ENCODE measurements around the gene RORC. TPM values are rescaled to one million over a fixed set of nuclear protein-coding genes. Genes with fewer than 3 reads are reported as not detected.
"Not testable (repeated sequence)": the region's sequence is repeated elsewhere in the genome, so short reads cannot be mapped to it uniquely, and the experiment has no call there.

The RORC gene
- total RNA-seq (2013): not detected
- polyA plus RNA-seq: under 1 TPM in 1 of 3 donors, not detected in 2; 0.03 TPM
- not detected in 2 replicates for polyA minus RNA-seq
- total RNA-seq: 0 to 1.8 (median 0.04) reads per million in 11 experiments

DNA sequence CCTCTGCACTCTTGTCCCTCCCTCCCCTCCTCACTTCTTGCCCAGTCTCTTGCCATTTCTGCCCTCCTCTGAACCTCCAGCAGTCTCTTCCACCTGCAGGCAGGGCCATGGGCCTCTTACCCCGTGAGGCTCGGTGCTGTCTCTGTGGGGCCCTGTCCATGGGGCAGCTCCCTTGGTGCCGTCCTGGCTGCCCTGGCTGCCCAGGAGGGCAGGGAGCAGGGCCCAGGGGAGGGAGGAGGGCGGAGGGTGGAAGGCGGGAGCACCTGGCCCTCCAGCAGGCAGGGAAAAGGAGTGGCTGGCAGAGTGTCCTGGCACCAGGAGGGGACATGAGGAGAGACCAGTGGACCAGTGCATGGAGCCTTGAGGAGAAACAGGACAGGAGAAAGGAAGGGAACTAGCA lies at the start of gene RORC:
TSS of gene RORC (minus strand) at position 198 of the 400 bp plus-strand sequence. CDS start at position 160, 38 bp downstream.
- DNase-seq: no peak
- Histone ChIP-seq H3K9me3 (replicated peaks in 1 of 2; ENCODE audit: control insufficient read depth in 1 of 2, insufficient read depth in 1 of 2, low read length in 2 of 2) (no peaks in the 10 kb centered on the region), H3K4me2 (replicated peaks; ENCODE audit: extremely low read depth, low read length, poor library complexity, severe bottlenecking) (no peak within 1 kb of the TSS), H3K79me2 (ENCODE audit: insufficient read depth, low read length) (no peaks in the 10 kb centered on the region), H2AFZ (ENCODE audit: insufficient read depth, low read depth, low read length, poor library complexity, severe bottlenecking) (peak within 1 kb of the TSS; percentile 41), H3K9ac (ENCODE audit: insufficient read depth, low read length, poor library complexity, severe bottlenecking) (peak within 1 kb of the TSS; percentile 15), H3K4me1 (ENCODE audit: control insufficient read depth in 1 of 2, insufficient read depth in 2 of 2, low read length in 2 of 2) (peaks cover 66 to 93% of the 10 kb centered on the region in 2 donors), H3K27ac (ENCODE audit: low read depth in 1 of 2, low read length in 2 of 2) (no peak within 1 kb of the TSS), H4K20me1 (ENCODE audit: insufficient read depth, low read length) (no peaks in the 10 kb centered on the region), H3K27me3 (ENCODE audit: control insufficient read depth in 2 of 2, insufficient read depth in 2 of 2, low read length in 2 of 2) (peaks cover 0 to under 1% of the 10 kb centered on the region in 2 donors), H3K36me3 (replicated peaks in 1 of 2; ENCODE audit: control insufficient read depth in 1 of 2, insufficient read depth in 2 of 2, low read length in 2 of 2) (no peaks in the 10 kb centered on the region), H3K4me3 (replicated peaks in 1 of 3; ENCODE audit: low read depth in 2 of 3, low read length in 3 of 3) (no peak within 1 kb of the TSS)
- H3K36me3 Mint-ChIP-seq: peaks cover 0 to 2% of the 10 kb centered on the region in 2 donors
- TF ChIP-seq, protein P1, sequence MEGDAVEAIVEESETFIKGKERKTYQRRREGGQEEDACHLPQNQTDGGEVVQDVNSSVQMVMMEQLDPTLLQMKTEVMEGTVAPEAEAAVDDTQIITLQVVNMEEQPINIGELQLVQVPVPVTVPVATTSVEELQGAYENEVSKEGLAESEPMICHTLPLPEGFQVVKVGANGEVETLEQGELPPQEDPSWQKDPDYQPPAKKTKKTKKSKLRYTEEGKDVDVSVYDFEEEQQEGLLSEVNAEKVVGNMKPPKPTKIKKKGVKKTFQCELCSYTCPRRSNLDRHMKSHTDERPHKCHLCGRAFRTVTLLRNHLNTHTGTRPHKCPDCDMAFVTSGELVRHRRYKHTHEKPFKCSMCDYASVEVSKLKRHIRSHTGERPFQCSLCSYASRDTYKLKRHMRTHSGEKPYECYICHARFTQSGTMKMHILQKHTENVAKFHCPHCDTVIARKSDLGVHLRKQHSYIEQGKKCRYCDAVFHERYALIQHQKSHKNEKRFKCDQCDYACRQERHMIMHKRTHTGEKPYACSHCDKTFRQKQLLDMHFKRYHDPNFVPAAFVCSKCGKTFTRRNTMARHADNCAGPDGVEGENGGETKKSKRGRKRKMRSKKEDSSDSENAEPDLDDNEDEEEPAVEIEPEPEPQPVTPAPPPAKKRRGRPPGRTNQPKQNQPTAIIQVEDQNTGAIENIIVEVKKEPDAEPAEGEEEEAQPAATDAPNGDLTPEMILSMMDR (IDR thresholded peaks at IDR 0.05): no peak
- H3K4me1 Mint-ChIP-seq: peaks cover 85% of the 10 kb centered on the region
- H3K4me3 Mint-ChIP-seq: no peak within 1 kb of the TSS
- peaks cover 1 to 22% (median 8%) of the 10 kb centered on the region in 3 donors for H3K27me3 Mint-ChIP-seq (ENCODE audit: low read depth in 3 of 3)
- H3K9me3 Mint-ChIP-seq: peaks cover 0 to 2% (median 0%) of the 10 kb centered on the region in 7 donors
- peak within 1 kb of the TSS in 1 of 7 donors; percentile 36 for H3K27ac Mint-ChIP-seq
- intact Hi-C loops (cut with micrococcal nuclease): no loop called here
- whole genome bisulfite sequencing (ENCODE audit: insufficient coverage): 92% methylated on average over 2 of the region's 5 CpGs

DNA sequence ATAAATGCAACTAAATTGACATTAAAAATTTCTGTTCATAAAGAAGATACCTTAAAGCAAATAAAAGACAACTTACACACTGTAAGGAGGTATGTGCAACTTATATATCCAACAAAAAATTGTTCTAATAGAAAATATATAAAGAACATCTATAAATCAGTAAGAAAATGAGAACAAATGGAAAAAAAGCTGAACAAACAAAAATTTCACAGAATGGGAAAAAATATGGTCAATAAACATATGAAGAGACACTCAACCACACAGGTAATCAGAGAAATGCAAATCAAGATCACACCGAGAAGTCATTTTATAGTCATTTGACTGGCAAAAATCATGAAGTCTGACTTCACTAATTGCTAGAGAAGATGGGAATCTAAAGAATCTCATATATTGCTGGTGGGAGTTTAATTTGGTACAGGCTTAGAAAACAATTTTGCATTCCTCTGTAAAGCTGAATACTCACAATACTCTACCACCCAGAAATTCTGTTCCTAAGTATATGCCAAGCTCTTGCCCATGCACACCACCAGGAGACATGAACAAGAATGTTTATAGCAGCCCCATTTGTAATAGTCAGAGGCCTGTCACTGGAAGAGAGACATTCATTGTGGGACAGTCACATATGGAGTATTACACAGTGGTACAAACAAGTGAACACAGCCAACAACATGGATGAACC lies 44.0 kb upstream of the RORC start:
- H3K4me1 ChIP-seq (ENCODE audit: control insufficient read depth in 1 of 2, insufficient read depth in 2 of 2, low read length in 2 of 2): peaks cover 0 to 3% of the 10 kb centered on the region in 2 donors
- H3K9me3 ChIP-seq (replicated peaks in 1 of 2; ENCODE audit: control insufficient read depth in 1 of 2, insufficient read depth in 1 of 2, low read length in 2 of 2): no peaks in the 10 kb centered on the region
- no peak overlapping the region for H3K9ac ChIP-seq (ENCODE audit: insufficient read depth, low read length, poor library complexity, severe bottlenecking)
- Mint-ChIP-seq H3K4me1 (peaks cover 8% of the 10 kb centered on the region), H3K36me3 (peaks cover 9 to 16% of the 10 kb centered on the region in 2 donors), H3K27ac (no peak overlapping the region), H3K4me3 (no peak overlapping the region), H3K27me3 (ENCODE audit: low read depth in 3 of 3) (peaks cover 1 to 3% (median 1%) of the 10 kb centered on the region in 3 donors), H3K9me3 (no peaks in the 10 kb centered on the region)
- H3K36me3 ChIP-seq (replicated peaks in 1 of 2; ENCODE audit: control insufficient read depth in 1 of 2, insufficient read depth in 2 of 2, low read length in 2 of 2): peaks cover 0 to 6% of the 10 kb centered on the region in 2 donors
- no peak overlapping the region for H3K4me3 ChIP-seq (replicated peaks in 1 of 3; ENCODE audit: low read depth in 2 of 3, low read length in 3 of 3)
- no CpG with 5 or more reads among the region's 1 CpG for WGBS (ENCODE audit: insufficient coverage)
- H2AFZ ChIP-seq (ENCODE audit: insufficient read depth, low read depth, low read length, poor library complexity, severe bottlenecking): no peak overlapping the region
- H4K20me1 ChIP-seq (ENCODE audit: insufficient read depth, low read length): no peaks in the 10 kb centered on the region
- H3K27ac ChIP-seq (ENCODE audit: low read depth in 1 of 2, low read length in 2 of 2): no peak overlapping the region
- H3K27me3 ChIP-seq (ENCODE audit: control insufficient read depth in 2 of 2, insufficient read depth in 2 of 2, low read length in 2 of 2): no peaks in the 10 kb centered on the region
- TF ChIP-seq, protein P1 (IDR thresholded peaks at IDR 0.05): no peak
- intact Hi-C loops (cut with micrococcal nuclease): no loop called here
- no peak overlapping the region for H3K4me2 ChIP-seq (replicated peaks; ENCODE audit: extremely low read depth, low read length, poor library complexity, severe bottlenecking)
- no peak for DNase-seq
- no peaks in the 10 kb centered on the region for H3K79me2 ChIP-seq (ENCODE audit: insufficient read depth, low read length)

DNA sequence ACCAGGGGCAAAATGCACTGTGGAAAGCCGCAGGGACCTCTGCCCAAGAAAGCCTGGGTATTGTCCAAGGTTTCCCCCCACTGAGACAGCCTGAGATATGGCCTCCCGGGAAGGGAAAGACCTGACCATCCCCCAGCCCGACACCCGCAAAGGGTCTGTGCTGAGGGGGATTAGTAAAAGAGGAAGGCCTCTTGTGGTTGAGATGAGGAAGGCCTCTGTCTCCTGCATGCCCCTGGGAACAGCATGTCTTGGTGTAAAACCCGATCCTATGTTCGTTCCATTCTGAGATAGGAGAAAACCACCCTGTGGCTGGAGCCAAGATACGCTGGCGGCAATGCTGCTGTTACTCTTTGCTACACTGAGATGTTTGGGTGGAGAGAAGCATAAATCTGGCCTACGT lies 41.2 kb upstream of the RORC start:
- H3K9me3 Mint-ChIP-seq; H3K27me3 ChIP-seq (ENCODE audit: control insufficient read depth in 2 of 2, insufficient read depth in 2 of 2, low read length in 2 of 2); H3K79me2 ChIP-seq (ENCODE audit: insufficient read depth, low read length); H3K27ac ChIP-seq (ENCODE audit: low read depth in 1 of 2, low read length in 2 of 2); H3K36me3 ChIP-seq (replicated peaks in 1 of 2; ENCODE audit: control insufficient read depth in 1 of 2, insufficient read depth in 2 of 2, low read length in 2 of 2); H3K9ac ChIP-seq (ENCODE audit: insufficient read depth, low read length, poor library complexity, severe bottlenecking); H2AFZ ChIP-seq (ENCODE audit: insufficient read depth, low read depth, low read length, poor library complexity, severe bottlenecking); H3K4me3 Mint-ChIP-seq; H3K4me2 ChIP-seq (replicated peaks; ENCODE audit: extremely low read depth, low read length, poor library complexity, severe bottlenecking); DNase-seq; intact Hi-C loops (cut with micrococcal nuclease); H3K27me3 Mint-ChIP-seq (ENCODE audit: low read depth in 3 of 3); H3K27ac Mint-ChIP-seq; H4K20me1 ChIP-seq (ENCODE audit: insufficient read depth, low read length); H3K4me3 ChIP-seq (replicated peaks in 1 of 3; ENCODE audit: low read depth in 2 of 3, low read length in 3 of 3); H3K9me3 ChIP-seq (replicated peaks in 1 of 2; ENCODE audit: control insufficient read depth in 1 of 2, insufficient read depth in 1 of 2, low read length in 2 of 2): not testable (repeated sequence)
- 21% methylated on average over 4 of the region's 9 CpGs for WGBS (ENCODE audit: insufficient coverage)
- peaks cover 9 to 16% of the 10 kb centered on the region in 2 donors for H3K36me3 Mint-ChIP-seq
- peaks cover 15% of the 10 kb centered on the region for H3K4me1 Mint-ChIP-seq
- peaks cover 6 to 11% of the 10 kb centered on the region in 2 donors for H3K4me1 ChIP-seq (ENCODE audit: control insufficient read depth in 1 of 2, insufficient read depth in 2 of 2, low read length in 2 of 2)
